ENCODE results near the gene EPS8L3. TPM values are rescaled to one million over a fixed set of nuclear protein-coding genes. Genes with fewer than 3 reads are reported as not detected.
A peak's percentile ranks its signal among the peaks of the same experiment; 100 is the strongest.

EPS8L3 gene
- polyA plus RNA-seq, 1 donor (not counting 4 experiments of a cell fraction or from before 2014, with no cell fraction given) = not detected

DNA sequence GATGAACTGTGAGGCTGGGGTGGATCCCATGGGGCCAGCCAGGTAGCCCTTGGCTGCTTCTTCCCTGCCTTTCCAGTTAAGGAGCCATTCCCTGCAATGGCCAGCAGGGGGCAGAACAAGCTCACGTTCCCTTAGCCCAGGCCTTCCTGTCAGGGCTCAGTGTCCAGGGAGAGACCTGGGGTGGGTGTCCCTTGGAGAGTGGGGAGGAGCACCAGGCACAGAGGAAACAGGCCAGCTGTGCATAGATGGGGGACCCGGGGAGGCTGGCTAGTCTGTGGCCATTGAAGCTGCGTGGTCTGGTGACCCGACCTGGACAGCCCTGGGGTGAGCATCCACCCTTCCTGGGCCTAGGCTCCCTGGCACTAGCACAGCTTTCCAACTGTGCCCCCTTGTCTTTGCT lies 13.2 kb upstream of the EPS8L3 start:
- no peak overlapping the region for H3K4me2 ChIP-seq (ENCODE audit: control insufficient read depth, extremely low read depth, insufficient read depth, low read depth, low read length)
- no peak overlapping the region for H3K27ac ChIP-seq (ENCODE audit: control insufficient read depth, insufficient read depth, low read length)
- FAIRE-seq (no peak), DNase-seq (ENCODE audit: low read depth, low spot score) (peak; percentile 28)
- dilution Hi-C loops (cut with MboI; ENCODE audit: extremely low pct_ligation_motif_present, low sequenced_read_pairs) = no loop called here
- no peak overlapping the region for H2AFZ ChIP-seq (ENCODE audit: control insufficient read depth, low read length)
- no peak overlapping the region for H3K9ac ChIP-seq (ENCODE audit: control insufficient read depth, extremely low read depth, insufficient read depth, low read length)
- peaks cover 2% of the 10 kb centered on the region for H3K4me1 ChIP-seq (ENCODE audit: control insufficient read depth, extremely low read depth, insufficient read depth, low read length)
- no peaks in the 10 kb centered on the region for H3K9me3 ChIP-seq (ENCODE audit: control insufficient read depth, low read depth, low read length)
- no peaks in the 10 kb centered on the region for H3K27me3 ChIP-seq (ENCODE audit: control insufficient read depth, extremely low read depth, insufficient read depth, low read length)
- H3K4me3 ChIP-seq (ENCODE audit: control insufficient read depth in 2 of 3, extremely low read depth in 1 of 3, insufficient read depth in 2 of 3, low read depth in 1 of 3, low read length in 3 of 3) = no peak overlapping the region
- TF ChIP-seq EZH2 (IDR thresholded peaks at IDR 0.05; ENCODE audit: low read length) = no peak
- TF ChIP-seq, protein P1, sequence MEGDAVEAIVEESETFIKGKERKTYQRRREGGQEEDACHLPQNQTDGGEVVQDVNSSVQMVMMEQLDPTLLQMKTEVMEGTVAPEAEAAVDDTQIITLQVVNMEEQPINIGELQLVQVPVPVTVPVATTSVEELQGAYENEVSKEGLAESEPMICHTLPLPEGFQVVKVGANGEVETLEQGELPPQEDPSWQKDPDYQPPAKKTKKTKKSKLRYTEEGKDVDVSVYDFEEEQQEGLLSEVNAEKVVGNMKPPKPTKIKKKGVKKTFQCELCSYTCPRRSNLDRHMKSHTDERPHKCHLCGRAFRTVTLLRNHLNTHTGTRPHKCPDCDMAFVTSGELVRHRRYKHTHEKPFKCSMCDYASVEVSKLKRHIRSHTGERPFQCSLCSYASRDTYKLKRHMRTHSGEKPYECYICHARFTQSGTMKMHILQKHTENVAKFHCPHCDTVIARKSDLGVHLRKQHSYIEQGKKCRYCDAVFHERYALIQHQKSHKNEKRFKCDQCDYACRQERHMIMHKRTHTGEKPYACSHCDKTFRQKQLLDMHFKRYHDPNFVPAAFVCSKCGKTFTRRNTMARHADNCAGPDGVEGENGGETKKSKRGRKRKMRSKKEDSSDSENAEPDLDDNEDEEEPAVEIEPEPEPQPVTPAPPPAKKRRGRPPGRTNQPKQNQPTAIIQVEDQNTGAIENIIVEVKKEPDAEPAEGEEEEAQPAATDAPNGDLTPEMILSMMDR (optimal IDR thresholded peaks at IDR 0.05 in 1 of 3, IDR thresholded peaks at IDR 0.05 in 1 of 3, conservative IDR thresholded peaks at IDR 0.05 in 1 of 3; ENCODE audit: extremely low read depth in 1 of 3, insufficient read depth in 2 of 3, low read length in 3 of 3) = peak; percentile 93 to 98 (median 97)
- H3K36me3 ChIP-seq (ENCODE audit: control insufficient read depth in 2 of 2, extremely low read depth in 1 of 2, insufficient read depth in 2 of 2, low read length in 2 of 2) = no peaks in the 10 kb centered on the region
- H3K9me1 ChIP-seq (ENCODE audit: control insufficient read depth, extremely low read depth, insufficient read depth, low read length) = no peaks in the 10 kb centered on the region
- H3K79me2 ChIP-seq (ENCODE audit: control insufficient read depth, insufficient read depth, low read length) = no peaks in the 10 kb centered on the region
- H4K20me1 ChIP-seq (ENCODE audit: control insufficient read depth, extremely low read depth, insufficient read depth, low read length) = no peaks in the 10 kb centered on the region

DNA sequence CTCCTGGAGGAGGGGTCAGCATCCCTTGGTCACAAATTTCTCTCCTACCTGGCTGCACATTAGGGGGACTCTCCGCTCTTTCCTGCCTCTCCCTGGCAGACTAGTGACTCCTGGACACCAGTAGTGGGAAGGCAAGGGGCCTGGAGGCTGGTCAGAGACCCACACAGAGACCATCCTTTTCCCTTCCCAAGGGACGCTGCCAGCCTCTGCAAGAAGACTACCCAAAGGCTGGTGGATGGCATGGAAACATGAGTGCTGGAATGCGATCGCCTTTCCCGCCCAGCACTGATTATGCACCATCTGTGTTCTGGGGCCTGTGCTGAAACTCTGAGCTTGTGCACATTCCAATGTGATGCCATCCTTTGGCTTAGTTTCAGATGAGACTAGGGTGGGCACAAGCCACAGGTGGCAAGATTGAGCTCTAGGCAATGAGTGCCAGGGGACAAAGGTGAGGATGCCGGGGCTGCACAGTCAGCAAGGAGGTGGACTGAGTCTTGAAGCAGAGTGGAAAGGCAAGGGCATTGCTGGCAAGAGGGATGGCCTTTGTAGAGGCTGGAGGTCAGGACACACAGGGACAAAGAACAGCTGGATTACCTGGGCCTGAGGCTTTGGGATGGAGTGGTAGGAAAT lies 12.6 kb upstream of the EPS8L3 start:
- H2AFZ ChIP-seq (ENCODE audit: control insufficient read depth, low read length) = no peak overlapping the region
- TF ChIP-seq, protein P1 (optimal IDR thresholded peaks at IDR 0.05 in 1 of 3, IDR thresholded peaks at IDR 0.05 in 1 of 3, conservative IDR thresholded peaks at IDR 0.05 in 1 of 3; ENCODE audit: extremely low read depth in 1 of 3, insufficient read depth in 2 of 3, low read length in 3 of 3) = no peak
- no peak for TF ChIP-seq EZH2 (IDR thresholded peaks at IDR 0.05; ENCODE audit: low read length)
- H4K20me1 ChIP-seq (ENCODE audit: control insufficient read depth, extremely low read depth, insufficient read depth, low read length) = no peaks in the 10 kb centered on the region
- H3K27ac ChIP-seq (ENCODE audit: control insufficient read depth, insufficient read depth, low read length) = no peak overlapping the region
- peaks cover 2% of the 10 kb centered on the region for H3K4me1 ChIP-seq (ENCODE audit: control insufficient read depth, extremely low read depth, insufficient read depth, low read length)
- H3K9me1 ChIP-seq (ENCODE audit: control insufficient read depth, extremely low read depth, insufficient read depth, low read length) = no peaks in the 10 kb centered on the region
- no peak for FAIRE-seq
- no peaks in the 10 kb centered on the region for H3K79me2 ChIP-seq (ENCODE audit: control insufficient read depth, insufficient read depth, low read length)
- no peaks in the 10 kb centered on the region for H3K36me3 ChIP-seq (ENCODE audit: control insufficient read depth in 2 of 2, extremely low read depth in 1 of 2, insufficient read depth in 2 of 2, low read length in 2 of 2)
- dilution Hi-C loops (cut with MboI; ENCODE audit: extremely low pct_ligation_motif_present, low sequenced_read_pairs) = no loop called here
- no peak overlapping the region for H3K4me3 ChIP-seq (ENCODE audit: control insufficient read depth in 2 of 3, extremely low read depth in 1 of 3, insufficient read depth in 2 of 3, low read depth in 1 of 3, low read length in 3 of 3)
- no peak overlapping the region for H3K4me2 ChIP-seq (ENCODE audit: control insufficient read depth, extremely low read depth, insufficient read depth, low read depth, low read length)
- H3K27me3 ChIP-seq (ENCODE audit: control insufficient read depth, extremely low read depth, insufficient read depth, low read length) = no peaks in the 10 kb centered on the region
- no peaks in the 10 kb centered on the region for H3K9me3 ChIP-seq (ENCODE audit: control insufficient read depth, low read depth, low read length)
- no peak overlapping the region for H3K9ac ChIP-seq (ENCODE audit: control insufficient read depth, extremely low read depth, insufficient read depth, low read length)
- no peak for DNase-seq (ENCODE audit: low read depth, low spot score)

All from keratinocyte (primary cell).